Liver (tissue), 9 donors: Measurements from ENCODE around the gene SMOC2. TPM values are rescaled to one million over a fixed set of nuclear protein-coding genes. Genes with fewer than 3 reads are reported as not detected.

Experiments
- DNase-seq: peaks from one replicate; pipeline ENCODE4 v3.0.0-alpha.2; 2017; ENCODE audit warnings: low spot score
- H3K27ac ChIP-seq, 2 donors: one replicate each; pipeline ENCODE4 v1.7.0; 2013; ENCODE audit warnings: inconsistent platforms in 2 of 2, low read length in 2 of 2, control low read depth in 1 of 2, low read depth in 1 of 2, mild to moderate bottlenecking in 1 of 2
- H3K27me3 ChIP-seq, 4 donors: one replicate each; pipeline versions ENCODE4 v1.6.1 to v1.7.0; 2013; ENCODE audit warnings: low read length in 3 of 4, inconsistent platforms in 1 of 4, mild to moderate bottlenecking in 1 of 4, moderate library complexity in 1 of 4; ENCODE audit not compliant: control insufficient read depth in 4 of 4, insufficient read depth in 4 of 4
- H3K36me3 ChIP-seq, 4 donors: one replicate each; pipeline versions ENCODE4 v1.6.1 to v1.7.0; 2013; ENCODE audit warnings: low read length in 3 of 4, mild to moderate bottlenecking in 3 of 4, low read depth in 1 of 4, moderate library complexity in 1 of 4; ENCODE audit not compliant: control insufficient read depth in 4 of 4, insufficient read depth in 3 of 4
- H3K4me1 ChIP-seq, 4 donors: one replicate each; pipeline versions ENCODE4 v1.6.1 to v1.7.0; 2013; ENCODE audit warnings: low read length in 3 of 4, mild to moderate bottlenecking in 3 of 4, moderate library complexity in 1 of 4; ENCODE audit not compliant: control insufficient read depth in 4 of 4, insufficient read depth in 4 of 4
- H3K4me3 ChIP-seq, 3 donors: one replicate each; pipeline versions ENCODE4 v1.6.1 to v1.7.0; 2013; ENCODE audit warnings: low read length in 3 of 3, control low read depth in 1 of 3, low read depth in 1 of 3, mild to moderate bottlenecking in 1 of 3
- H3K9ac ChIP-seq, 2 donors: one replicate each; pipeline ENCODE4 v1.7.0; 2013; ENCODE audit warnings: low read length in 2 of 2, mild to moderate bottlenecking in 2 of 2, moderate library complexity in 2 of 2, control low read depth in 1 of 2, low read depth in 1 of 2
- H3K9me3 ChIP-seq, 4 donors: one replicate each; pipeline versions ENCODE4 v1.6.1 to v1.7.0; 2013; ENCODE audit warnings: low read length in 3 of 4; ENCODE audit not compliant: control insufficient read depth in 4 of 4
- EGR1 ChIP-seq, 2 donors: IDR thresholded peaks; 2 replicates each; pipeline ENCODE4 v1.6.1; 2016 to 2018; ENCODE audit warnings: antibody characterized with exemption in 2 of 2, low read depth in 2 of 2
- FOXA1 ChIP-seq: IDR thresholded peaks from 2 replicates; pipeline ENCODE4 v1.6.1; 2016; ENCODE audit warnings: antibody characterized with exemption
- FOXA2 ChIP-seq: IDR thresholded peaks from 2 replicates; pipeline ENCODE4 v1.6.1; 2016; ENCODE audit warnings: antibody characterized with exemption
- GABPA ChIP-seq, 2 donors: IDR thresholded peaks in 1 of 2; conservative IDR thresholded peaks in 1 of 2; 2 replicates each; pipeline ENCODE4 v1.6.1; 2016; ENCODE audit warnings: antibody characterized with exemption in 2 of 2, mild to moderate bottlenecking in 1 of 2, moderate library complexity in 1 of 2
- HNF4A ChIP-seq, 2 donors: conservative IDR thresholded peaks; 2 replicates each; pipeline ENCODE4 v1.6.1; 2016; ENCODE audit warnings: antibody characterized with exemption in 2 of 2, mild to moderate bottlenecking in 2 of 2
- HNF4G ChIP-seq: IDR thresholded peaks from 2 replicates; pipeline ENCODE4 v1.6.1; 2016; ENCODE audit warnings: antibody characterized with exemption
- JUND ChIP-seq, 2 donors: IDR thresholded peaks; 2 replicates each; pipeline ENCODE4 v1.6.1; 2016; ENCODE audit warnings: antibody characterized with exemption in 2 of 2
- NR2F2 ChIP-seq: IDR thresholded peaks from 2 replicates; pipeline ENCODE4 v1.6.1; 2016; ENCODE audit warnings: antibody characterized with exemption
- RAD21 ChIP-seq, 2 donors: IDR thresholded peaks; 2 replicates each; pipeline ENCODE4 v1.6.1; 2016; ENCODE audit warnings: antibody characterized with exemption in 2 of 2, mild to moderate bottlenecking in 2 of 2
- RXRA ChIP-seq, 2 donors: IDR thresholded peaks; 2 replicates each; pipeline ENCODE4 v1.6.1; 2017 to 2018; ENCODE audit warnings: antibody characterized with exemption in 2 of 2, mild to moderate bottlenecking in 1 of 2
- SP1 ChIP-seq: IDR thresholded peaks from 2 replicates; pipeline ENCODE4 v1.6.1; 2018; ENCODE audit warnings: antibody characterized with exemption, mild to moderate bottlenecking
- TAF1 ChIP-seq: conservative IDR thresholded peaks from 2 replicates; pipeline ENCODE4 v1.6.1; 2016; ENCODE audit warnings: antibody characterized with exemption, mild to moderate bottlenecking
- YY1 ChIP-seq: IDR thresholded peaks from 2 replicates; pipeline ENCODE4 v1.6.1; 2016; ENCODE audit warnings: antibody characterized with exemption, mild to moderate bottlenecking
- WGBS: extraction: QIAGEN DNeasy Blood & Tissue Kit; methylation state at CpG from one replicate; pipeline ENCODE4 v1.1.7; 2013; 5-methylcytosine and 5-hydroxymethylcytosine counted together
- polyA plus RNA-seq, 2 donors: library from polyadenylated mRNA; stranded (reverse) in 1 of 2; unstranded in 1 of 2; fragments of 200-250 nt in 1 of 2; fragments of >200 nt in 1 of 2; fragmentation: Nextera tagmentation in 1 of 2; extraction: Ambion mirVana in 1 of 2; gene quantifications; one replicate each; pipeline versions ENCODE4 v1.2.1 to v1.2.3, GENCODE V29; 2013 to 2015
- total RNA-seq, 2 donors: library from RNA; depleted of rRNA; stranded (reverse); fragments of >200 nt; gene quantifications; one replicate each; pipeline ENCODE4 v1.2.3, GENCODE V29; 2014
- TF ChIP-seq, protein P1 (sequence below): IDR thresholded peaks from 2 replicates; pipeline ENCODE4 v1.6.1; 2016; ENCODE audit warnings: antibody characterized with exemption
- TF ChIP-seq, protein P2 (sequence below): IDR thresholded peaks from 2 replicates; pipeline ENCODE4 v1.6.1; 2016; ENCODE audit warnings: antibody characterized with exemption
- TF ChIP-seq, protein P3 (sequence below): IDR thresholded peaks from 2 replicates; pipeline ENCODE4 v1.6.1; 2016; ENCODE audit warnings: antibody characterized with exemption, mild to moderate bottlenecking
- TF ChIP-seq, protein P4 (sequence below): IDR thresholded peaks from 2 replicates; pipeline ENCODE4 v1.6.1; 2016; ENCODE audit warnings: antibody characterized with exemption
- TF ChIP-seq, protein P5 (sequence below): fragments of 150-350 bp; IDR thresholded peaks from 2 replicates; pipeline ENCODE4 v1.5.1; 2017; ENCODE audit warnings: improper control_type of control experiment, low read depth, low read length; ENCODE audit not compliant: missing input control
- donor health status: healthy.
- donor health status: healthy.
- donor health status: healthy.
- donor health status: healthy.
- donor health status: healthy.

The SMOC2 gene
- total and polyA plus RNA-seq, 4 donors = 0.23 to 1.9 (median 1.1) TPM

DNA sequence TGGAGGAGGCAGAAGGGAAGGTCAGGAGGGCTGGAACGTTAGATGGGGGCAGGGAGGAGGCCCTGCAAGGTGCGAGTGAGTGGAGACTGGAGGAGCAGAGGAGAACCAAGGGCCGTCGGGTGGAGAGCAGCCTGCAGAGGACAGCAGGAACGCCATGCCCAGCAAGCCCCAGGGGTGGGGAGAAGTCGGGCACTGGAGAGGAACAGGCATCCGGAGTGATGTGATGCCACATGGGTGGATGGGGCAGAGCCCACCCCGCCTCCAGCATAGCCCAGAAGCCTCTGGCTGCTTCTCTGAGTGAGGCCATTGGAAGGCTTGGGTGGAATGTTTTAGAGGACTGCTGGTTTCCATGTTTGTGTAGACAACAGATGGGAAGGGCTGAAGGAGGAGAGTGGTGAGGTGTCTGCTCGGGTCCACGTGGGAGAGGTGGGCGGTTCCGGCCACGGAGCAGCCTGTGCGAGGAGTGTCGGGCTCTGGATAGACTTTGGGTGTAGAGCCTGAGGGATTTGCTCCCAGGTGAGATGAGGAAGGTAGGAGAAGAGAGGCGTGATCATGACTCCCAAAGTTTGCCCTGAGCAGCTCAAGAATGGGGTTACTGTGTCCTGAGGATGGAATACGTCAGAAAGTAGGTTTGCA lies 221.4 kb downstream of the SMOC2 start:
- no peak overlapping the region for H3K4me3 ChIP-seq
- H3K27me3 ChIP-seq = peaks cover 0 to 6% (median 2%) of the 10 kb centered on the region in 4 donors
- peaks cover 0 to 3% (median 0%) of the 10 kb centered on the region in 4 donors for H3K9me3 ChIP-seq
- no peak overlapping the region for H3K9ac ChIP-seq
- no peak overlapping the region for H3K27ac ChIP-seq
- no peak for DNase-seq
- H3K4me1 ChIP-seq = no peaks in the 10 kb centered on the region
- WGBS = 82% methylated on average over 17 of the region's 17 CpGs
- peaks cover 0 to 2% (median 0%) of the 10 kb centered on the region in 4 donors for H3K36me3 ChIP-seq
- TF ChIP-seq NR2F2 (no peak), EGR1 (IDR thresholded peaks at IDR 0.05; ENCODE audit: low read depth in 2 of 2) (no peak), RAD21 (IDR thresholded peaks at IDR 0.05) (no peak), YY1 (no peak), JUND (IDR thresholded peaks at IDR 0.05) (no peak), FOXA1 (no peak), SP1 (no peak), GABPA (IDR thresholded peaks at IDR 0.05 in 1 of 2, conservative IDR thresholded peaks at IDR 0.05 in 1 of 2) (no peak), TAF1 (no peak), HNF4G (no peak), RXRA (IDR thresholded peaks at IDR 0.05) (no peak), HNF4A (conservative IDR thresholded peaks at IDR 0.05) (no peak), FOXA2 (no peak)
- TF ChIP-seq, protein P1, sequence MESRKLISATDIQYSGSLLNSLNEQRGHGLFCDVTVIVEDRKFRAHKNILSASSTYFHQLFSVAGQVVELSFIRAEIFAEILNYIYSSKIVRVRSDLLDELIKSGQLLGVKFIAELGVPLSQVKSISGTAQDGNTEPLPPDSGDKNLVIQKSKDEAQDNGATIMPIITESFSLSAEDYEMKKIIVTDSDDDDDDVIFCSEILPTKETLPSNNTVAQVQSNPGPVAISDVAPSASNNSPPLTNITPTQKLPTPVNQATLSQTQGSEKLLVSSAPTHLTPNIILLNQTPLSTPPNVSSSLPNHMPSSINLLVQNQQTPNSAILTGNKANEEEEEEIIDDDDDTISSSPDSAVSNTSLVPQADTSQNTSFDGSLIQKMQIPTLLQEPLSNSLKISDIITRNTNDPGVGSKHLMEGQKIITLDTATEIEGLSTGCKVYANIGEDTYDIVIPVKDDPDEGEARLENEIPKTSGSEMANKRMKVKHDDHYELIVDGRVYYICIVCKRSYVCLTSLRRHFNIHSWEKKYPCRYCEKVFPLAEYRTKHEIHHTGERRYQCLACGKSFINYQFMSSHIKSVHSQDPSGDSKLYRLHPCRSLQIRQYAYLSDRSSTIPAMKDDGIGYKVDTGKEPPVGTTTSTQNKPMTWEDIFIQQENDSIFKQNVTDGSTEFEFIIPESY = no peak
- TF ChIP-seq, protein P2, sequence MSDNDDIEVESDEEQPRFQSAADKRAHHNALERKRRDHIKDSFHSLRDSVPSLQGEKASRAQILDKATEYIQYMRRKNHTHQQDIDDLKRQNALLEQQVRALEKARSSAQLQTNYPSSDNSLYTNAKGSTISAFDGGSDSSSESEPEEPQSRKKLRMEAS = no peak
- TF ChIP-seq, protein P3, sequence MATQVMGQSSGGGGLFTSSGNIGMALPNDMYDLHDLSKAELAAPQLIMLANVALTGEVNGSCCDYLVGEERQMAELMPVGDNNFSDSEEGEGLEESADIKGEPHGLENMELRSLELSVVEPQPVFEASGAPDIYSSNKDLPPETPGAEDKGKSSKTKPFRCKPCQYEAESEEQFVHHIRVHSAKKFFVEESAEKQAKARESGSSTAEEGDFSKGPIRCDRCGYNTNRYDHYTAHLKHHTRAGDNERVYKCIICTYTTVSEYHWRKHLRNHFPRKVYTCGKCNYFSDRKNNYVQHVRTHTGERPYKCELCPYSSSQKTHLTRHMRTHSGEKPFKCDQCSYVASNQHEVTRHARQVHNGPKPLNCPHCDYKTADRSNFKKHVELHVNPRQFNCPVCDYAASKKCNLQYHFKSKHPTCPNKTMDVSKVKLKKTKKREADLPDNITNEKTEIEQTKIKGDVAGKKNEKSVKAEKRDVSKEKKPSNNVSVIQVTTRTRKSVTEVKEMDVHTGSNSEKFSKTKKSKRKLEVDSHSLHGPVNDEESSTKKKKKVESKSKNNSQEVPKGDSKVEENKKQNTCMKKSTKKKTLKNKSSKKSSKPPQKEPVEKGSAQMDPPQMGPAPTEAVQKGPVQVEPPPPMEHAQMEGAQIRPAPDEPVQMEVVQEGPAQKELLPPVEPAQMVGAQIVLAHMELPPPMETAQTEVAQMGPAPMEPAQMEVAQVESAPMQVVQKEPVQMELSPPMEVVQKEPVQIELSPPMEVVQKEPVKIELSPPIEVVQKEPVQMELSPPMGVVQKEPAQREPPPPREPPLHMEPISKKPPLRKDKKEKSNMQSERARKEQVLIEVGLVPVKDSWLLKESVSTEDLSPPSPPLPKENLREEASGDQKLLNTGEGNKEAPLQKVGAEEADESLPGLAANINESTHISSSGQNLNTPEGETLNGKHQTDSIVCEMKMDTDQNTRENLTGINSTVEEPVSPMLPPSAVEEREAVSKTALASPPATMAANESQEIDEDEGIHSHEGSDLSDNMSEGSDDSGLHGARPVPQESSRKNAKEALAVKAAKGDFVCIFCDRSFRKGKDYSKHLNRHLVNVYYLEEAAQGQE = no peak
- TF ChIP-seq, protein P4, sequence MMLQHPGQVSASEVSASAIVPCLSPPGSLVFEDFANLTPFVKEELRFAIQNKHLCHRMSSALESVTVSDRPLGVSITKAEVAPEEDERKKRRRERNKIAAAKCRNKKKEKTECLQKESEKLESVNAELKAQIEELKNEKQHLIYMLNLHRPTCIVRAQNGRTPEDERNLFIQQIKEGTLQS = no peak
- TF ChIP-seq, protein P5, sequence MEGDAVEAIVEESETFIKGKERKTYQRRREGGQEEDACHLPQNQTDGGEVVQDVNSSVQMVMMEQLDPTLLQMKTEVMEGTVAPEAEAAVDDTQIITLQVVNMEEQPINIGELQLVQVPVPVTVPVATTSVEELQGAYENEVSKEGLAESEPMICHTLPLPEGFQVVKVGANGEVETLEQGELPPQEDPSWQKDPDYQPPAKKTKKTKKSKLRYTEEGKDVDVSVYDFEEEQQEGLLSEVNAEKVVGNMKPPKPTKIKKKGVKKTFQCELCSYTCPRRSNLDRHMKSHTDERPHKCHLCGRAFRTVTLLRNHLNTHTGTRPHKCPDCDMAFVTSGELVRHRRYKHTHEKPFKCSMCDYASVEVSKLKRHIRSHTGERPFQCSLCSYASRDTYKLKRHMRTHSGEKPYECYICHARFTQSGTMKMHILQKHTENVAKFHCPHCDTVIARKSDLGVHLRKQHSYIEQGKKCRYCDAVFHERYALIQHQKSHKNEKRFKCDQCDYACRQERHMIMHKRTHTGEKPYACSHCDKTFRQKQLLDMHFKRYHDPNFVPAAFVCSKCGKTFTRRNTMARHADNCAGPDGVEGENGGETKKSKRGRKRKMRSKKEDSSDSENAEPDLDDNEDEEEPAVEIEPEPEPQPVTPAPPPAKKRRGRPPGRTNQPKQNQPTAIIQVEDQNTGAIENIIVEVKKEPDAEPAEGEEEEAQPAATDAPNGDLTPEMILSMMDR = no peak
